Measurements from ENCODE around the gene NENF. TPM values are rescaled to one million over a fixed set of nuclear protein-coding genes. Genes with fewer than 3 reads are reported as not detected.

The NENF gene
- total RNA-seq, 2 donors from 2014 or later, result 83.2 to 277 TPM

GRCh38 chr1:212482006-212482636 lies 49.4 kb downstream of the NENF start:
- H3K4me1 ChIP-seq (replicated peaks), result no peaks in the 10 kb centered on the region
- WGBS, result 61% methylated on average over 3 of the region's 3 CpGs
- TF ChIP-seq CTCF (IDR thresholded peaks at IDR 0.05), result no peak
- no peak for TF ChIP-seq POLR2AphosphoS5 (IDR thresholded peaks at IDR 0.05)
- no peak for TF ChIP-seq POLR2A (IDR thresholded peaks at IDR 0.05)
- no peak for DNase-seq (ENCODE audit: low spot score)
- no peak overlapping the region for H3K27ac ChIP-seq
- H3K9me3 ChIP-seq, result no peaks in the 10 kb centered on the region
- no peak overlapping the region for H3K4me3 ChIP-seq
- no peaks in the 10 kb centered on the region for H3K36me3 ChIP-seq
- H3K27me3 ChIP-seq (replicated peaks; ENCODE audit: insufficient read depth), result no peaks in the 10 kb centered on the region
- intact Hi-C loops (cut with DNase I), result loop anchor here (5.0 kb wide), 1 partner anchor 35 kb away; no protein-coding TSS in a partner anchor

- TF ChIP-seq POLR2AphosphoS5 (IDR thresholded peaks at IDR 0.05) (no peak), POLR2A (IDR thresholded peaks at IDR 0.05) (no peak), CTCF (IDR thresholded peaks at IDR 0.05) (no peak)
- no peaks in the 10 kb centered on the region for H3K27me3 ChIP-seq (replicated peaks; ENCODE audit: insufficient read depth)
- H3K4me1 ChIP-seq (replicated peaks), result no peaks in the 10 kb centered on the region
- intact Hi-C loops (cut with DNase I), result loop anchor here (5.0 kb wide), 1 partner anchor 34 kb away; no protein-coding TSS in a partner anchor
- H3K9me3 ChIP-seq, result no peaks in the 10 kb centered on the region
- no peaks in the 10 kb centered on the region for H3K36me3 ChIP-seq
- no peak overlapping the region for H3K4me3 ChIP-seq
- no peak overlapping the region for H3K27ac ChIP-seq
- no peak for DNase-seq (ENCODE audit: low spot score)
- WGBS, result 95% methylated on average over 14 of the region's 14 CpGs
Measured at GRCh38 chr1:212482637-212483441, 50.1 kb downstream of the NENF start.

- WGBS, result 93% methylated on average over 11 of the region's 11 CpGs
- intact Hi-C loops (cut with DNase I), result loop anchor here (5.0 kb wide), 1 partner anchor 32 kb away; no protein-coding TSS in a partner anchor
- Histone ChIP-seq H3K4me1 (replicated peaks) (no peaks in the 10 kb centered on the region), H3K27me3 (replicated peaks; ENCODE audit: insufficient read depth) (no peaks in the 10 kb centered on the region), H3K27ac (no peak overlapping the region), H3K9me3 (no peaks in the 10 kb centered on the region), H3K36me3 (no peaks in the 10 kb centered on the region), H3K4me3 (no peak overlapping the region)
- DNase-seq (ENCODE audit: low spot score), result no peak
- TF ChIP-seq POLR2AphosphoS5 (IDR thresholded peaks at IDR 0.05) (no peak), CTCF (IDR thresholded peaks at IDR 0.05) (no peak), POLR2A (IDR thresholded peaks at IDR 0.05) (no peak)
Measured at GRCh38 chr1:212484701-212485570, 52.2 kb downstream of the NENF start.

DNA sequence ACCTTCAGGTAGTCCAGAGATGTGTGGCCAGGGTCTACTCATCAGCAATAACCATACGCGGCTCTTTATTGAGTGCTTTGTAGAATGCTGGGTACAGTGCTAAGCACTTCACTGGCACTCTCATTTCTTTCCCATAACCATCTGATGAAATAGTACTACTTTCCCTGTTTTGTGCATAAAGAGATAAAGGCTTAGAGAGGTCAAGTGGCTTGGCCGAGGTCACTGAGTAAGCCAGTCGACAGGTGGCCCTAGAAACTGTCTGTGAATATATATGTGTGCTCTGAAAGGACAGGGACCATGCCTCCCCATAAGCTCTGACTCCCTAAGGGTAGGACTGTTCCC lies 52.8 kb downstream of the NENF start:
- no peaks in the 10 kb centered on the region for H3K9me3 ChIP-seq
- H3K27ac ChIP-seq, result no peak overlapping the region
- WGBS, result 97% methylated on average over 4 of the region's 4 CpGs
- no peaks in the 10 kb centered on the region for H3K27me3 ChIP-seq (replicated peaks; ENCODE audit: insufficient read depth)
- H3K36me3 ChIP-seq, result no peaks in the 10 kb centered on the region
- DNase-seq (ENCODE audit: low spot score), result no peak
- no peaks in the 10 kb centered on the region for H3K4me1 ChIP-seq (replicated peaks)
- H3K4me3 ChIP-seq, result no peak overlapping the region
- TF ChIP-seq POLR2AphosphoS5 (IDR thresholded peaks at IDR 0.05) (no peak), CTCF (IDR thresholded peaks at IDR 0.05) (no peak), POLR2A (IDR thresholded peaks at IDR 0.05) (no peak)
- intact Hi-C loops (cut with DNase I), result no loop called here
